GM18502 (cell line): ENCODE results near the gene DYRK1A.

Experiments used
- ATAC-seq: cut with Tn5 transposase; IDR thresholded peaks from one replicate; pipeline ENCODE4 v1.9.1; 2021; ENCODE audit warnings: mild to moderate bottlenecking; ENCODE audit not compliant: unreplicated experiment, poor library complexity

Gene DYRK1A

GRCh38 chr21:37383784-37384311 is 17.3 kb downstream of the DYRK1A start:
- no peak for ATAC-seq

GRCh38 chr21:37384416-37384815 is 17.8 kb downstream of the DYRK1A start:
- no peak for ATAC-seq

- no peak for ATAC-seq
Measured at GRCh38 chr21:37385179-37385765, 18.7 kb downstream of the DYRK1A start.

GRCh38 chr21:37386151-37386550 is 19.6 kb downstream of the DYRK1A start:
- no peak for ATAC-seq

GRCh38 chr21:37389456-37389855 is 22.9 kb downstream of the DYRK1A start:
- ATAC-seq, result no peak

- ATAC-seq, result no peak
Measured at GRCh38 chr21:37391666-37392065, 25.1 kb downstream of the DYRK1A start.

GRCh38 chr21:37392441-37392840 is 25.9 kb downstream of the DYRK1A start:
- ATAC-seq, result no peak

- ATAC-seq, result no peak
Measured at GRCh38 chr21:37393030-37393429, 26.5 kb downstream of the DYRK1A start.

GRCh38 chr21:37393786-37394185 is 27.2 kb downstream of the DYRK1A start:
- ATAC-seq, result no peak

GRCh38 chr21:37395961-37396360 is 29.4 kb downstream of the DYRK1A start:
- no peak for ATAC-seq

GRCh38 chr21:37396855-37397254 is 30.3 kb downstream of the DYRK1A start:
- ATAC-seq, result no peak

- no peak for ATAC-seq
Measured at GRCh38 chr21:37398697-37399096, 32.1 kb downstream of the DYRK1A start.

- ATAC-seq, result no peak
Measured at GRCh38 chr21:37402251-37402867, 35.8 kb downstream of the DYRK1A start.

- no peak for ATAC-seq
Measured at GRCh38 chr21:37405629-37406028, 39.1 kb downstream of the DYRK1A start.

GRCh38 chr21:37407719-37408420 is 41.3 kb downstream of the DYRK1A start:
- peak; percentile 58 for ATAC-seq

- no peak for ATAC-seq
Measured at GRCh38 chr21:37408464-37409193, 42.1 kb downstream of the DYRK1A start.

- ATAC-seq, result no peak
Measured at GRCh38 chr21:37410639-37411038, 44.1 kb downstream of the DYRK1A start.

GRCh38 chr21:37412603-37413360 is 46.2 kb downstream of the DYRK1A start:
- no peak for ATAC-seq

GRCh38 chr21:37413553-37414291 is 47.1 kb downstream of the DYRK1A start:
- ATAC-seq, result no peak
